Superior temporal gyrus (tissue), 1 donor: ENCODE measurements around the gene C7orf57.

Experiments
- DNase-seq: peaks from one replicate; pipeline ENCODE4 v3.0.0-alpha.2; 2016; ENCODE audit errors: extremely low spot score

The C7orf57 gene

GRCh38 chr7:48085433-48085791 is 50.1 kb downstream of the C7orf57 start:
- DNase-seq, result no peak

DNA sequence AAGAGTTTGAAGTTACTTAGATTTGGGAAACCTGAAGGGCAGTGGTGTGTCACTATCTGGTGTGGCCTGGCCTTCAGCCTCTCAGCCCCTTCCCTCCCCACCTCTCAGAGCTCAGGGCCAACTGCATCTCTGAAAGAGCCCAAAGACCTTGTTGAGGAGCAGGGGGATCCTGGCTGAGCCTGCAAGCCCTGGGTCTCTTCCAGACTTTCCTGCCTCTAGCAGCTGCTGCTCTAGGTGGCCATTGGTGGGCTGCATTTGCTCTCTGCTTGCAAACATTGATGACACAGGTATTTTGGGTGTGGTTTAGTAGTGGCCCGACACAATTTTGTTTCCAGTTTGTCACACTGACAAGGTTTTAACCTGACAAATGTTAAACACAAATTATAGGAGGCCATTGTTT is 50.6 kb downstream of the C7orf57 start:
- DNase-seq, result no peak

- no peak for DNase-seq
These were observed 52.0 kb downstream of the C7orf57 start for GRCh38 chr7:48087349-48087748.

- peak; percentile 51 for DNase-seq
These were observed 53.3 kb downstream of the C7orf57 start for GRCh38 chr7:48088559-48089045.

- peak; percentile 40 for DNase-seq
These were observed 54.0 kb downstream of the C7orf57 start, which contains the start of gene UPP1 for GRCh38 chr7:48089046-48090003. TSS of gene UPP1 (plus strand) at chr7:48089265. CDS start at chr7:48094784, 5,519 bp downstream.

- DNase-seq, result no peak
These were observed 54.9 kb downstream of the C7orf57 start for GRCh38 chr7:48090095-48090805.

- DNase-seq, result no peak
These were observed 56.4 kb downstream of the C7orf57 start for GRCh38 chr7:48091506-48092433.

DNA sequence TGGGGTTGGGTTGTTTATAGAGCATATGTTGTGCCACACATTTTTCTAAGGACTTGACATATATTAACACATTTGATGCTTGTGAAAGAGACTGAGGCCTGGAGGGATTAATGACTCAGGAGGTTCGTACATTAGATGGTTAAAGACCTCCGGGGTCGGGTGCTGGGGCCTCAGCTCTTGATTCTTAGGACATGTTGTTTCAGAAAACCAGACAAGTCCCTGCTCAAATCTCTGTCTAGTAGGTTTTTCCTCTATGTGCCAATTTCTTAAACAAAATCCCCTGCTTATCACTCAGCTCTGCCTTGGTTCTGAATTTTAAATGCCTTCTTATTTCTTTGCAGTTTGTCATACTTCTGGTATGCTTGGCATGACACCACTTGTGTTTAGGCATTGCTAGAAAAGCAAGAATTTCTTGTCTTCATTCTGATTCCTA is 59.5 kb downstream of the C7orf57 start:
- no peak for DNase-seq

DNA sequence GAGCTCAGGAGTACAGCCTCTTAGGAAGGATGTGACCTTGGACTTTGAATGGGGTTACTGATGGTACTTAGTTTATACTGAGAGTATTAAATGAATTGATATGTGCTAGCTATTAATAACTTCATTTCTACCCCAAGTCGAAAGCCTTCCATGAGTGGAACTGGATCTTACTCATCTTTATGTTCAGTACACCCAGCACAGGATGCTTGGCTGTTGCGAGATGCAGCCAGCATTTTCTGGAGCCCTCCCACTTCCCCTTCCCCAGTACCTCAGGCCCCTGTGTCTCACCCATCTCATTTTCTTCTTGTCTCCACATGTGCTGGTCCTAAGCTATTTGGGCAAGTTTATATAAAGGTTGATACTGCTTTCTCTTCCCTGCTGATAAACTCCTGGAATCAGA is 60.9 kb downstream of the C7orf57 start:
- DNase-seq, result no peak

DNA sequence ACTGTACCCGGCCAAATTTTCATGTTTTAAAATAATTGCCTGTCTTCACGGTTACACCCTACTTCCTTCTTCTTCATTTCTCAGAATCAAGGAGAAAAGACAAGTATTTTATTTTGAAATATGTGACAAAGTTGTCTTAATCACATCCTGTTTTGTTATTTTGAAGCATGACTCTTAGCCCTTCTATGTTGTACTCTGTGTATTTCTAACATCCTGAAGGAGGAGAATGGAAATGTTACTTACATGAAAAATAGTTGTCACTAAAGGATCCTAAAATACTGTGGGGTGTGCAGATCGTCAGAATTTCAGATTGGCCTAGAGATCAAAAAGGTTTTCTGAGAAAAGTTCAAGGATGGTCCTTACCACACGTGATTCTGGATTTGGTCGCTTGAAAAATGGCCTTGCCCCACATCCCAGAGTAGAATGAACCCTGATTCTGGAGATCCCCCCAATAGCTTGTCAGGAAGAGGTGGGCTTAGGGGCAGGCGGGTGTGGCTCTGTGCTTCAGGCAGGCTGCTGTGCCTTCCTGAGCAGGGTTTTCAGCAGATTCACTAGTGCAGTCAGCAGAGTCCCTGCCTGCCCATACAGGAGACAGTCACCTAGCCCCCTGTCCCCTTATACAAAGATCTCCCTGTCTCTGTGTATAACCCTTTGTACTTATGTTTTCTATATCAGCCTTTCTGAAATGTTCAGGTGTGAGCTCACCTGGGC is 62.3 kb downstream of the C7orf57 start:
- DNase-seq, result no peak

- no peak for DNase-seq
These were observed 63.5 kb downstream of the C7orf57 start for GRCh38 chr7:48098846-48099245.

GRCh38 chr7:48099781-48100180 is 64.4 kb downstream of the C7orf57 start:
- no peak for DNase-seq

DNA sequence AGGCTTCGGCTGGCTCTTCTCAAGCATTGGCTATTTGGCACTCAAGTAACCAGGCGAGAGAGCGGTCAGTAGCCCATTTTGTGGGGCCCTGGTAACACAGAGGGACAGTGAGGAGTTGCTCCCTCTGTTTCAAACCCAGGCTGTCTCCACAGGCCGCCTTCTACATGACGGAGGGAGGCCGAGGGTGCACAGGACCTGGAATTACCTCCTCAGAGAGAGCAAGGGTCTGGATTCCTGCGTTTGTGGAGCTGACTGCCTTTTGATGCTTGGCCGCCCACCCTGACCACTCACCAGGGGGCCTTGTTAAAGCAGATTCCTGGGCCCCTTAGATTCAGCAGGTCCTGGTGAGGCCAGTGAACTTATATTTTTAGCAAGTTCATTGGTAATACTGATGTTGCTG is 66.0 kb downstream of the C7orf57 start:
- no peak for DNase-seq

GRCh38 chr7:48101968-48102367 is 66.6 kb downstream of the C7orf57 start:
- no peak for DNase-seq

- no peak for DNase-seq
These were observed 67.2 kb downstream of the C7orf57 start for GRCh38 chr7:48102530-48102929.

- DNase-seq, result no peak
These were observed 69.7 kb downstream of the C7orf57 start for GRCh38 chr7:48105045-48105444.

- no peak for DNase-seq
These were observed 71.7 kb downstream of the C7orf57 start for GRCh38 chr7:48106906-48107659.

DNA sequence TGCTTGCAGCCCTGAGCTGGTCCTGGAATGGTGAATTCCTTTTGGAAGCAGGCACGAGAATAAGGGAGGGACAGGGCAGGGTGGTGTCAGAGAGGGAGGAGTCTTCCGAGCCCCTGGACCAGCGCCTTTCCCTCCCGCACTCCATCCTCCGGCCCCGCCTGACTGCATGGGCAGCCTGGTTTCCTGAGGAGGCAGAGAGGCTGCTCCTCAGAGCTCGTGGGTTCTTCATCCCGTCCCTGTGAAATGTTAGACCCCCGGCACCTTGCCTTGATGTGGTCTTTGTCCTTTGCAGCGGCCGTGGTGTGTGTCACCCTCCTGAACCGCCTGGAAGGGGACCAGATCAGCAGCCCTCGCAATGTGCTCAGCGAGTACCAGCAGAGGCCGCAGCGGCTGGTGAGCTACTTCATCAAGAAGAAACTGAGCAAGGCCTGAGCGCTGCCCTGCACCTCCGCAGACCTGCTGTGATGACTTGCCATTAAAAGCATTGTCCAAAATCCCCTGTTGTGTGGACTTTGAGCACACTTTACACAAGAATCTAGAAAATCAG is 72.7 kb downstream of the C7orf57 start:
- DNase-seq, result no peak

DNA sequence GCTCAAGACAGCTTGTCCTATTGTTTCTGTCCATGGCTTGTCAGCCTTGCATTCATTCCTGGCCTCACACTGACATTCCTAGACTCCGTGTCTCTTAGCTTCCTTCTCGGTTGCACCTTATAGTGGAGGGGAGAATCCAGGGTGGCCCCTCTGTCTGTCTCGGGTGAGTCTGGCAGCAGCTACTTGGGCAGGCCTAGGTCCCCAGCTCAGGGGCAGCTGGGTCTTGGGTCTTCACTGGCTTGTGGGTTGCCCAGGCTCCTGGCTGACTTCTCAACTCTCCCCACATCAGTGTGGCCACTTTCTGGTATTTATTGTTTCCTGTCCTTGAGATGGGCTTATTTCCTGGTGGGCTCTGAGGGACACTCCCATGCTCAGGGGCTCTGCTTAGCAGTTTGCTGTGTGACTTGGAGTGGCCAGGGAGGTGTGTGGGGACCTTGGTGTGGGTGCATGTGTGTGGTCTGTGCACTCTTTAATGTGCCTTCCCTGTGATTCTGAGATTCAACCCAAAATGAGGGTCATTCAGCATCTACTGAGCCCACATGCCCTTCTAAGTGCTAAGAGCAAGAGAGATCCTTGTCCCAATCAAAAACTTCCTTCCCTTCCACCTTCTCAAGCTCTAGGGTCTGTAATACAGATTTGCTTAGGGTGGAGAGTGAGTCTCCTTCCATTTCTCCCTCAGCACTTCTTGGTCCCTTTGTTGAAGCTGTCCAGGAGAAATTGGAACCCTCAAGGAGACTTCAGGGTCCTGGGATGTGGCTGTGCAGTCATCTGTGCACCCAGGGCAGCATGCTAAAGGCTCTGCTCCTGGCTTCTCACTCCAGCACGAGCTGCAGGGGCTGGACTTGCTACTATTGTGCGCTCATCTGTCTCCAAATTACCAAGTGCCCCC is 73.9 kb downstream of the C7orf57 start:
- DNase-seq, result no peak
